Parathyroid adenoma (tissue), 2 donors: ENCODE measurements around the gene NAV2.

Experiments
- H2AFZ ChIP-seq: fragments of 300-600 bp; sonication (generic); one replicate; pipeline ENCODE4 v1.7.0; 2017; ENCODE audit warnings: antibody characterized with exemption, mild to moderate bottlenecking
- H3K27ac ChIP-seq: fragments of 300-600 bp; sonication (generic); one replicate; pipeline ENCODE4 v1.7.0; 2017
- H3K27me3 ChIP-seq: fragments of 300-600 bp; sonication (generic); one replicate; pipeline ENCODE4 v1.7.0; 2017; ENCODE audit warnings: low read length; ENCODE audit not compliant: control insufficient read depth, insufficient read depth
- H3K36me3 ChIP-seq: fragments of 300-600 bp; sonication (generic); one replicate; pipeline ENCODE4 v1.7.0; 2017; ENCODE audit warnings: low read length; ENCODE audit not compliant: control insufficient read depth, insufficient read depth
- H3K4me1 ChIP-seq: fragments of 300-600 bp; sonication (generic); one replicate; pipeline ENCODE4 v1.7.0; 2017; ENCODE audit warnings: control low read depth
- H3K4me2 ChIP-seq: fragments of 300-600 bp; sonication (generic); one replicate; pipeline ENCODE4 v1.7.0; 2017; ENCODE audit warnings: low read length
- H3K4me3 ChIP-seq: fragments of 300-600 bp; sonication (generic); one replicate; pipeline ENCODE4 v1.7.0; 2017; ENCODE audit warnings: low read depth, low read length
- H3K79me2 ChIP-seq: fragments of 300-600 bp; sonication (generic); one replicate; pipeline ENCODE4 v1.7.0; 2017; ENCODE audit warnings: control low read depth
- H3K9ac ChIP-seq: fragments of 300-600 bp; sonication (generic); one replicate; pipeline ENCODE4 v1.7.0; 2017; ENCODE audit warnings: mild to moderate bottlenecking
- H3K9me3 ChIP-seq: fragments of 300-600 bp; sonication (generic); one replicate; pipeline ENCODE4 v1.7.0; 2017; ENCODE audit warnings: low read length; ENCODE audit not compliant: control insufficient read depth
- TF ChIP-seq, protein P1 (sequence below): fragments of 300-600 bp; sonication (generic); IDR thresholded peaks from one replicate; pipeline ENCODE4 v1.7.0; 2017; ENCODE audit warnings: antibody characterized with exemption, mild to moderate bottlenecking
- donor health status: primary hyperparathyroidism.

NAV2 gene

DNA sequence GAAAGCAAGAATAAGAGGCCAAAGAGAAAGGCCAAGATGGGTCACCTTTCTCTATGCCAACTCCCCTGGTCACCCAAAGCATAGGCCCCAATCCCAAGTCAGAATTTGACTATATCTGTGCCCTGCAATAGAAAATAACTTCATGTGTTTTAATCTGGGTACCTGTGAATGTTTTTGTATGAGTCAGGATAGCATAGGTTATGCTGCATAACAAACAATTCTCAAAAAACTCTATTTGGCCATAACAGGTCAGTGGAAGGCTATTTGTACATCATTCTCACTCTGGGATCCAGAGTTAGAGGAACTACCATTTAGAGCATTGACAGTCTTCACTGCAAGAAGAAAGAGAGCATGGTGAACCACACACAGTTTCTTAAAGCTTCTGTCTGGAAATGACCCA, 280.4 kb downstream of the NAV2 start:
- H3K4me1 ChIP-seq = no peaks in the 10 kb centered on the region

GRCh38 chr11:19994672-19995071, 282.0 kb downstream of the NAV2 start:
- Histone ChIP-seq H3K27ac (no peak overlapping the region), H2AFZ (no peak overlapping the region), H3K4me1 (no peaks in the 10 kb centered on the region), H3K9me3 (no peaks in the 10 kb centered on the region), H3K27me3 (no peaks in the 10 kb centered on the region), H3K4me2 (no peak overlapping the region), H3K9ac (no peak overlapping the region), H3K36me3 (no peaks in the 10 kb centered on the region), H3K4me3 (no peak overlapping the region), H3K79me2 (no peaks in the 10 kb centered on the region)
- TF ChIP-seq, protein P1, sequence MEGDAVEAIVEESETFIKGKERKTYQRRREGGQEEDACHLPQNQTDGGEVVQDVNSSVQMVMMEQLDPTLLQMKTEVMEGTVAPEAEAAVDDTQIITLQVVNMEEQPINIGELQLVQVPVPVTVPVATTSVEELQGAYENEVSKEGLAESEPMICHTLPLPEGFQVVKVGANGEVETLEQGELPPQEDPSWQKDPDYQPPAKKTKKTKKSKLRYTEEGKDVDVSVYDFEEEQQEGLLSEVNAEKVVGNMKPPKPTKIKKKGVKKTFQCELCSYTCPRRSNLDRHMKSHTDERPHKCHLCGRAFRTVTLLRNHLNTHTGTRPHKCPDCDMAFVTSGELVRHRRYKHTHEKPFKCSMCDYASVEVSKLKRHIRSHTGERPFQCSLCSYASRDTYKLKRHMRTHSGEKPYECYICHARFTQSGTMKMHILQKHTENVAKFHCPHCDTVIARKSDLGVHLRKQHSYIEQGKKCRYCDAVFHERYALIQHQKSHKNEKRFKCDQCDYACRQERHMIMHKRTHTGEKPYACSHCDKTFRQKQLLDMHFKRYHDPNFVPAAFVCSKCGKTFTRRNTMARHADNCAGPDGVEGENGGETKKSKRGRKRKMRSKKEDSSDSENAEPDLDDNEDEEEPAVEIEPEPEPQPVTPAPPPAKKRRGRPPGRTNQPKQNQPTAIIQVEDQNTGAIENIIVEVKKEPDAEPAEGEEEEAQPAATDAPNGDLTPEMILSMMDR = no peak

More for the DNA sequence above, 280.4 kb downstream of the NAV2 start:
- H3K36me3 ChIP-seq = no peaks in the 10 kb centered on the region
- no peaks in the 10 kb centered on the region for H3K9me3 ChIP-seq
- no peaks in the 10 kb centered on the region for H3K79me2 ChIP-seq
- H3K27ac ChIP-seq = no peak overlapping the region
- no peak overlapping the region for H2AFZ ChIP-seq
- H3K4me3 ChIP-seq = no peak overlapping the region
- H3K4me2 ChIP-seq = no peak overlapping the region
- H3K9ac ChIP-seq = no peak overlapping the region
- no peaks in the 10 kb centered on the region for H3K27me3 ChIP-seq
- TF ChIP-seq, protein P1 = no peak

DNA sequence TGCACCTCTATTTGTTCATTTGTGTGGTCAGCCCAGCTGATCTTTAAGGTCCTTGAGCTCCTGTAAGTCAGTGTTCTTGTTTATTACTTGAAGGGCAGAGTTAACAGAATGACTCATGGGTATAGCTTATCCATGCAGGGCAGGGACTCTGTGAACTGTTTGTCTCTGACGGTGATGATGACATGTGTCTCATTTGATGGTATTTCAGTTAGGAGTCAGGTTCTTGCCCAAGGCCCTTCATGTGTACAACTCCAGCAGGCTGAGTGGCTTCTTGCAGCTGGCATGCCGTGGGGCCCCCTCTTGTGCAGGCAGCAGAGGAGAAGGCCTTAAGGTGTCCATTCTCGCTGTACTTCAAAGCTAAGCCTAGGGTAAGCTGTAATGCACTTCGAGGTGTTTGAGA, 282.5 kb downstream of the NAV2 start:
- no peaks in the 10 kb centered on the region for H3K36me3 ChIP-seq
- H3K27me3 ChIP-seq = no peaks in the 10 kb centered on the region
- H3K4me3 ChIP-seq = no peak overlapping the region
- H3K79me2 ChIP-seq = no peaks in the 10 kb centered on the region
- no peaks in the 10 kb centered on the region for H3K4me1 ChIP-seq
- H3K4me2 ChIP-seq = no peak overlapping the region
- no peak overlapping the region for H3K27ac ChIP-seq
- H3K9ac ChIP-seq = no peak overlapping the region
- TF ChIP-seq, protein P1 = no peak
- H3K9me3 ChIP-seq = no peaks in the 10 kb centered on the region
- no peak overlapping the region for H2AFZ ChIP-seq

GRCh38 chr11:19996571-19996970, 283.9 kb downstream of the NAV2 start:
- Histone ChIP-seq H3K9ac (no peak overlapping the region), H3K4me3 (no peak overlapping the region)
- TF ChIP-seq, protein P1 = no peak

GRCh38 chr11:20000022-20000350, 287.3 kb downstream of the NAV2 start:
- H3K4me1 ChIP-seq = no peaks in the 10 kb centered on the region
- H3K4me3 ChIP-seq = no peak overlapping the region
- no peak overlapping the region for H2AFZ ChIP-seq
- TF ChIP-seq, protein P1 = no peak
- no peaks in the 10 kb centered on the region for H3K27me3 ChIP-seq
- H3K27ac ChIP-seq = no peak overlapping the region
- no peak overlapping the region for H3K9ac ChIP-seq
- no peak overlapping the region for H3K4me2 ChIP-seq
- no peaks in the 10 kb centered on the region for H3K9me3 ChIP-seq
- no peaks in the 10 kb centered on the region for H3K79me2 ChIP-seq
- no peaks in the 10 kb centered on the region for H3K36me3 ChIP-seq

More at GRCh38 chr11:19996571-19996970, 283.9 kb downstream of the NAV2 start:
- Histone ChIP-seq H3K4me2 (no peak overlapping the region), H2AFZ (no peak overlapping the region), H3K9me3 (no peaks in the 10 kb centered on the region), H3K36me3 (no peaks in the 10 kb centered on the region), H3K27ac (no peak overlapping the region), H3K27me3 (no peaks in the 10 kb centered on the region), H3K4me1 (no peaks in the 10 kb centered on the region), H3K79me2 (no peaks in the 10 kb centered on the region)
